Osteocyte (in vitro differentiated cells): ENCODE measurements around the gene TNF. TPM values are rescaled to one million over a fixed set of nuclear protein-coding genes. Genes with fewer than 3 reads are reported as not detected.

Experiments used
- DNase-seq: peaks from one replicate; pipeline ENCODE4 v3.0.0; 2021; ENCODE audit warnings: mixed read lengths; ENCODE audit not compliant: unreplicated experiment; ENCODE audit errors: extremely low spot score
- H3K27ac Mint-ChIP-seq: one replicate; pipeline ENCODE4 v1.8.0; 2021; ENCODE audit warnings: mild to moderate bottlenecking, mixed read lengths; ENCODE audit not compliant: unreplicated experiment
- H3K27me3 Mint-ChIP-seq: one replicate; pipeline ENCODE4 v1.8.0; 2021; ENCODE audit warnings: mixed read lengths; ENCODE audit not compliant: unreplicated experiment
- H3K36me3 Mint-ChIP-seq: one replicate; pipeline ENCODE4 v1.8.0; 2021; ENCODE audit warnings: mixed read lengths; ENCODE audit not compliant: unreplicated experiment
- H3K4me1 Mint-ChIP-seq: one replicate; pipeline ENCODE4 v1.8.0; 2021; ENCODE audit warnings: mixed read lengths; ENCODE audit not compliant: unreplicated experiment
- H3K4me3 Mint-ChIP-seq: one replicate; pipeline ENCODE4 v1.8.0; 2021; ENCODE audit warnings: mild to moderate bottlenecking, moderate library complexity, mixed read lengths; ENCODE audit not compliant: unreplicated experiment
- H3K9me3 Mint-ChIP-seq: one replicate; pipeline ENCODE4 v1.8.0; 2021; ENCODE audit warnings: mixed read lengths; ENCODE audit not compliant: unreplicated experiment
- total RNA-seq: library from RNA; stranded (reverse); gene quantifications from 2 replicates; pipeline ENCODE4 v1.2.1, GENCODE V29; 2021
- TF ChIP-seq, protein P1 (sequence below): fragments of 200-600 bp; sonication (generic); IDR thresholded peaks from 2 replicates; pipeline ENCODE4 v1.5.0; 2021; ENCODE audit warnings: antibody characterized with exemption, mild to moderate bottlenecking, moderate library complexity

Gene TNF
- total RNA-seq, 1 donor from 2014 or later, result not detected

DNA sequence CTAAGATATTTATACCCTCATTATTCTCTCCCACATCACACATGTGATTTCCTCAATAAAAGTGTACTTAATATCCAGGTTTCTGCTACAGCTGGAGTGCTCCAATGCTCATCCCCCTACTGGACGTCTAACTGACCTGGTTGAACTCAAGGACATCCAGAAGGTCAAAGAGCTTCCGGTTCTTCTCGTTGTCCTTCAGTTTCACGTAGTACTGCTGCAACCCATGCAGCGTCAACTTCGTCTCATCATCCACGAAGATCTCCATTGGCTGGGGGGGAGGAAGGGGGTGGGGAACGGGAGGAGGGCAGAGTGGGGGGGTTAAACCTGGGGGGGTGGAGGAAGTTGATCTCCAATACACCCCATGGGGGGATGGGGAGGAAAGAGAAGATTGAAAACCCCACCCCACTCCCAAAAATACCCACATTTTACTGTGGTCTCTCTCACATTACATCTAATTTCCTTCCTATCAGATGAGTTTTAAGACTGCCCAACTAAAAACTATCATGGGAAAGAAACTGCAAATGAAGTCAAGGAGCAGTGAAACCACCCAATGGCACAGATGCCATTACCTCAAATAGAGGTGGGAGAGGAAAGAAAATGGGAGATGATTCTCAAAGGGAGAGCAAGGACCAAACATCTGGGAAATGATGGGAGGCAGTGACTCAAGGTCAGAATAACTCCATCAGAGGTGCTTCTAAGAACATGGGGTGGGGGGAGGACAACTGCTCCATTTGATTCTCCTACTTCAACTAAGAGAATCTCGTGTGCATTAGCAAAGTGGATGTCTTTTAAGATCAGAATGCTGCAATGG, 42.5 kb upstream of the TNF start:
- no peaks in the 10 kb centered on the region for H3K9me3 Mint-ChIP-seq
- no peak for DNase-seq
- H3K36me3 Mint-ChIP-seq, result peaks cover 62% of the 10 kb centered on the region
- H3K27ac Mint-ChIP-seq, result no peak overlapping the region
- no peak overlapping the region for H3K4me3 Mint-ChIP-seq
- TF ChIP-seq, protein P1, sequence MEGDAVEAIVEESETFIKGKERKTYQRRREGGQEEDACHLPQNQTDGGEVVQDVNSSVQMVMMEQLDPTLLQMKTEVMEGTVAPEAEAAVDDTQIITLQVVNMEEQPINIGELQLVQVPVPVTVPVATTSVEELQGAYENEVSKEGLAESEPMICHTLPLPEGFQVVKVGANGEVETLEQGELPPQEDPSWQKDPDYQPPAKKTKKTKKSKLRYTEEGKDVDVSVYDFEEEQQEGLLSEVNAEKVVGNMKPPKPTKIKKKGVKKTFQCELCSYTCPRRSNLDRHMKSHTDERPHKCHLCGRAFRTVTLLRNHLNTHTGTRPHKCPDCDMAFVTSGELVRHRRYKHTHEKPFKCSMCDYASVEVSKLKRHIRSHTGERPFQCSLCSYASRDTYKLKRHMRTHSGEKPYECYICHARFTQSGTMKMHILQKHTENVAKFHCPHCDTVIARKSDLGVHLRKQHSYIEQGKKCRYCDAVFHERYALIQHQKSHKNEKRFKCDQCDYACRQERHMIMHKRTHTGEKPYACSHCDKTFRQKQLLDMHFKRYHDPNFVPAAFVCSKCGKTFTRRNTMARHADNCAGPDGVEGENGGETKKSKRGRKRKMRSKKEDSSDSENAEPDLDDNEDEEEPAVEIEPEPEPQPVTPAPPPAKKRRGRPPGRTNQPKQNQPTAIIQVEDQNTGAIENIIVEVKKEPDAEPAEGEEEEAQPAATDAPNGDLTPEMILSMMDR, result no peak
- peaks cover 3% of the 10 kb centered on the region for H3K4me1 Mint-ChIP-seq
- H3K27me3 Mint-ChIP-seq, result no peaks in the 10 kb centered on the region

DNA sequence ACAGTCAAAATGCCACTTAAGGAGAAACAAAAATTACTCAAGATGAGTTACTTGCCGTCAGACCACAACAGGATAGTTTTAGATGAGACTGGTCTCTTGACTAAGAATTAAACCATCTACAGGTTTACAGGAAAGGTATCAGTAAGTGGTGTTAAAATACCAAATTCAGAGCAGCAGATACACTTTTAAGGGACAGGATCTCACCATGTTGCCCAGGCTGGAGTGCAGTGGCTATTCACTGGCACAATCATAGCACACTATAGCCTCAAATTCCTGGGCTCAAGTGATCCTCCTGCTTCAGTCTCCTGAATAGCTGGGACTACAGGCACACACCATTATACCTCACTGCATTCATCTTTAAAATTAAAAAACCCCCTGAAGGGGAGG, 41.9 kb upstream of the TNF start:
- DNase-seq, result no peak
- Mint-ChIP-seq H3K9me3 (no peaks in the 10 kb centered on the region), H3K36me3 (peaks cover 65% of the 10 kb centered on the region), H3K4me3 (no peak overlapping the region), H3K27me3 (no peaks in the 10 kb centered on the region), H3K4me1 (peaks cover 6% of the 10 kb centered on the region), H3K27ac (no peak overlapping the region)
- TF ChIP-seq, protein P1, result no peak

DNA sequence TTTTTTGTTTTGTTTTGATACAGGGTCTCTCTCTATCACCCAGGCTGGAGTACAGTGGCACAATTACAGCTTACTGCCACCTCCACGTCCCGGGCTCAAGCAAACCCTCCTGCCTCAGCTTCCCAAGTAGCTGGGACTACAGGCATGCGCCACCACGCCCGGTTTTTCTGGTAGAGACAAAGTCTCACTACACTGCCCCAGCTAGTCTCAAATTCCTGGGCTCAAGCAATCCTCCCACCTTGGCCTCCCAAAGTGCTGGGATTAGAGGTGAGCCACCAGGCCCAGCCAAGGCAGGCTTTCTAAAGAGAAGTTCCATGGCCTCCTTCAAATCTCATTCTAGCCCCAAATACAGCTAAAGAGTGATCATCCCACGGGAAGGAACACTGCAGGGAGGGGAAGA, 41.4 kb upstream of the TNF start:
- DNase-seq, result no peak

DNA sequence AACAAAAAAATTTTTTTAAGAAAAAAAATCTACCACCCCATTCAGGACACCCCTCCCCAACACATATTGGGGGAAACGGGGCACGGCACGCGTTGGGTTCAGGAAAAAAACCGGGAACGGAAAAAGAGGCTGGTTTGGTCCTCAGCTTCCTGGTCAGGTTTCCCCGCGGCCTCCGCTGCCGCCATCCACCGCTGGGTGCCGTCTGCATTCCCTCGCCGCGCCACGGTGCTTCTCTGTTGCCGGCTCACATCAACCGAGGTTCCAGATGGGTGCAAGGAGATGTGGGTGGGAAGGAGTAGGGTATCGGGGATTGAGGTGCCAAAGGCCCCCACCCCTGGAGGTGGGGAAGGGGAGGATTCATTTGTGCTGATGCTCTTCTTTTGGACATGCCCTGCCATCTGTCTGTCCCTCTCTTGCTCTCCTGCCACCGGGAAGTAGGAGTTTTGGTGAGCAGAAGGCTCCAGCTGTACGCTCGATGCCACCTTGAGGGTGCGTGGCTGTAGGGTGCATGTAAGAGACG, 40.8 kb upstream of the TNF start:
- Mint-ChIP-seq H3K4me1 (peaks cover 17% of the 10 kb centered on the region), H3K27me3 (no peaks in the 10 kb centered on the region), H3K36me3 (peaks cover 76% of the 10 kb centered on the region), H3K4me3 (no peak overlapping the region), H3K9me3 (no peaks in the 10 kb centered on the region), H3K27ac (no peak overlapping the region)
- TF ChIP-seq, protein P1, result no peak
- DNase-seq, result no peak

More for the DNA sequence above, 41.4 kb upstream of the TNF start:
- Mint-ChIP-seq H3K27me3 (no peaks in the 10 kb centered on the region), H3K4me3 (no peak overlapping the region), H3K9me3 (no peaks in the 10 kb centered on the region), H3K36me3 (peaks cover 70% of the 10 kb centered on the region), H3K4me1 (peaks cover 12% of the 10 kb centered on the region), H3K27ac (no peak overlapping the region)
- TF ChIP-seq, protein P1, result no peak

DNA sequence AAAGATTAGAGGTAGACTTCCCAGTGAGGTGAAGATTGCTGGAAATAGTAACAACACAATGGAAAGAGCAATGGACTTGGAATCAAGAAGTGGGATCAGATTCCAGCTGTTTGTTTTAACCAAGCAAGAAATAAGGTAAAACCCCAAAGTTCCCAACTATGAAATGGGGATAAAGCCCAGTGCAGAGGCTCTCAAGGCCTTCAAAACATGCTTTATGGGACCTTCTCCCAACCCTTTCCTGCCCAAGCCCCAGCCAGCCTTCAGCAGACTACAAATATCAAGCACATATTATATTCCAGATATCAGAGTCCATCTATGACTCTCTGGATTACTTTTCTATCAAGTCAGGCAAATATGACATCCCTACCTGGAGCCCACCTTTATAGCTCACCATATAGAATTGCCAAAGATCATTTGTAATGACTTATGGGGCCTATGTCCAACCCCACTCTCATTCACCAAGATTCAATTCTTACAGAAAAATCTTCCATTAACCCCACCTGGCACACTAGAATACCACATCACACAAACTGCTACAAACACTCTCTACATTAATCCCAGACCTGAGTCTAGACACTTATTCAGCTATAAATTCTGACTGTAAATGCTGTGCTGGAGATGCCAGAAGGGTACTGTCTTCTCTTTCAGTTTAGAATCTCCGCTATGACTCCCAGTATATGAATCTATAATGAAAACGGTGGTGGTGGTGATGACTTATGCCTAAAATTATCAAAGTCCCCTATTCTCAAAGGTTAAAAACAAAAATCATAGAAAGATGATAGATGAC, 39.6 kb upstream of the TNF start:
- Mint-ChIP-seq H3K9me3 (no peaks in the 10 kb centered on the region), H3K27ac (no peak overlapping the region), H3K4me3 (no peak overlapping the region), H3K4me1 (peaks cover 27% of the 10 kb centered on the region), H3K36me3 (peaks cover 78% of the 10 kb centered on the region), H3K27me3 (no peaks in the 10 kb centered on the region)
- TF ChIP-seq, protein P1, result no peak
- no peak for DNase-seq
